Urinary bladder (tissue), 4 donors: ENCODE results near the gene RAF1. TPM values are rescaled to one million over a fixed set of nuclear protein-coding genes. Genes with fewer than 3 reads are reported as not detected.

Experiments used
- DNase-seq: peaks from one replicate; pipeline ENCODE4 v3.0.0-alpha.2; 2015; ENCODE audit errors: extremely low spot score
- H3K27ac ChIP-seq: one replicate; pipeline ENCODE4 v1.5.1; 2013; ENCODE audit warnings: low read depth, mild to moderate bottlenecking, moderate library complexity
- H3K36me3 ChIP-seq: one replicate; pipeline ENCODE4 v1.6.1; 2013; ENCODE audit warnings: mild to moderate bottlenecking, moderate library complexity; ENCODE audit not compliant: insufficient read depth
- H3K4me1 ChIP-seq: one replicate; pipeline ENCODE4 v1.6.1; 2013; ENCODE audit warnings: mild to moderate bottlenecking, moderate library complexity; ENCODE audit not compliant: insufficient read depth
- H3K4me3 ChIP-seq: one replicate; pipeline ENCODE4 v1.5.1; 2013; ENCODE audit warnings: low read depth, low read length
- WGBS: extraction: QIAGEN DNeasy Blood & Tissue Kit; methylation state at CpG from one replicate; pipeline ENCODE4 v1.1.7; 2013; 5-methylcytosine and 5-hydroxymethylcytosine counted together
- polyA plus RNA-seq: library from polyadenylated mRNA; stranded (reverse); fragments of 200-250 nt; gene quantifications from one replicate; pipeline ENCODE4 v1.2.3, GENCODE V29; 2013
- total RNA-seq: library from RNA; depleted of rRNA; stranded (reverse); fragments of >200 nt; gene quantifications from one replicate; pipeline ENCODE4 v1.2.3, GENCODE V29; 2014
- donor health status: healthy with polysubstance abuse.
- donor health status: healthy.

Gene RAF1
- total and polyA plus RNA-seq, 2 donors, result 69.5 to 107 TPM

GRCh38 chr3:12588039-12589009, 75.6 kb downstream of the RAF1 start:
- Histone ChIP-seq H3K36me3 (no peaks in the 10 kb centered on the region), H3K27ac (no peak overlapping the region), H3K4me3 (no peak overlapping the region), H3K4me1 (no peaks in the 10 kb centered on the region)
- DNase-seq, result no peak
- WGBS, result 83% methylated on average over 7 of the region's 7 CpGs

- no peak overlapping the region for H3K4me3 ChIP-seq
- H3K27ac ChIP-seq, result no peak overlapping the region
- WGBS, result 83% methylated on average over 3 of the region's 3 CpGs
- DNase-seq, result no peak
- H3K36me3 ChIP-seq, result no peaks in the 10 kb centered on the region
- no peaks in the 10 kb centered on the region for H3K4me1 ChIP-seq
Observed at GRCh38 chr3:12586403-12586802, 77.5 kb downstream of the RAF1 start.

GRCh38 chr3:12585970-12586369, 77.9 kb downstream of the RAF1 start:
- Histone ChIP-seq H3K4me3 (no peak overlapping the region), H3K36me3 (no peaks in the 10 kb centered on the region), H3K27ac (no peak overlapping the region), H3K4me1 (no peaks in the 10 kb centered on the region)
- no peak for DNase-seq
- WGBS, result 73% methylated on average over 5 of the region's 5 CpGs

DNA sequence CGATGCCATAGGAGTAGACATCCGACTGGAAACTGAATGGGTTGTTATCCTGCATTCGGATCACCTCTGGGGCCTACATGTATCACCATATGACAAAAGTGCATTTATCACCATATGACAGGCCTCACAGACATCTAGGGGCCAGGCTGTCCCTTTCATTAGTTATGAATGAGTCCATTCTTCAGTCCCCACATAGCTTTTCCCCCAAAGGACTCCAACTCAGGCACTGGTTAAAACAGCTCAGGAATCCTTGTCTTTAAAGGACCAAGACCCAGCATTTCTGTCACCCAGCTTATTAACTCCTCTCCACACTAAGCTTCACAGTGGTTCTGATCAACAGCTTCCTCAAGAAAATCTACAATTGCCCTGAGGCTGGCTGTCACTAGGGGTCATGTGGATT, 78.7 kb downstream of the RAF1 start:
- WGBS, result 87% methylated on average over 3 of the region's 3 CpGs
- no peak overlapping the region for H3K27ac ChIP-seq
- no peaks in the 10 kb centered on the region for H3K4me1 ChIP-seq
- DNase-seq, result no peak
- no peaks in the 10 kb centered on the region for H3K36me3 ChIP-seq
- H3K4me3 ChIP-seq, result no peak overlapping the region

DNA sequence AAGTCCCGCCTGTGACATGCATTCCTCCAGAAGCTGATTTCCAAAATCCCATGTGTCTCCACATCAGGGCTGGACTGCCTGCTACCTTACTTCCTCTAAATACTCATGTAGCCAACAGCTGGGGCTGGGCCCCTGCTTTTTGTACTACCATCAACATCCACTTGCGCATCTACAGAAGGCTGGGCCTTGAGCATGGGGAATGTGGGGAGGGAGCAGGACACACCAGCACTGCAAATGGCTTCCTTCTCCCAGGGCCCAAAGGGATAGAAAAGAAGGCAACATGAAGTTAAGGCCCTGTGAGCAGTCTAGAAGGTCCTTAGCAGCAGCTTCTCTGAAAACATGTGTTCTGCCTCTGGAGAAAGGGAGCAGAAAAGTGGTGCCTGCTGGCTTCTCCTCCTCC, 79.8 kb downstream of the RAF1 start:
- 93% methylated on average over 2 of the region's 2 CpGs for WGBS
- Histone ChIP-seq H3K4me1 (no peaks in the 10 kb centered on the region), H3K36me3 (no peaks in the 10 kb centered on the region), H3K27ac (no peak overlapping the region), H3K4me3 (no peak overlapping the region)
- no peak for DNase-seq

DNA sequence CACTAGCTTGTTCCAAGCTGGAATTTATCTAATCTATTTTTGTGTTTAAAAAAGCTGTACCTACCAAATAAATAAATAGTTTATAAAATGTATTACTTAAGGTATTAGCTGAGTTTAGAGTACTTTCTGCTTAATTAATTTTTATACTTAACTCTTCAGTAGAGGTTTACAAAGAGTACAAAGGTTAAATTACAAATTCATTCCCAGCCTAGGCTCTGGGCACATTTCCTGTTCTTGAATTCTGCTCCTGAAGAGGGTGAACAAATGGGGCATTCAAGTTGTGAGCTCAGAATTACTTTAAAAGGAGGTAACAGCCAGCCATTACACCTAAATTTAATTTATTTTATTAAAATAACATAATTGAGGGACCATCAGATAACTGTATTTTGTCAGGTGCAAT, 80.6 kb downstream of the RAF1 start:
- H3K4me1 ChIP-seq, result no peaks in the 10 kb centered on the region
- no peak for DNase-seq
- no peak overlapping the region for H3K27ac ChIP-seq
- no peaks in the 10 kb centered on the region for H3K36me3 ChIP-seq
- no peak overlapping the region for H3K4me3 ChIP-seq

DNA sequence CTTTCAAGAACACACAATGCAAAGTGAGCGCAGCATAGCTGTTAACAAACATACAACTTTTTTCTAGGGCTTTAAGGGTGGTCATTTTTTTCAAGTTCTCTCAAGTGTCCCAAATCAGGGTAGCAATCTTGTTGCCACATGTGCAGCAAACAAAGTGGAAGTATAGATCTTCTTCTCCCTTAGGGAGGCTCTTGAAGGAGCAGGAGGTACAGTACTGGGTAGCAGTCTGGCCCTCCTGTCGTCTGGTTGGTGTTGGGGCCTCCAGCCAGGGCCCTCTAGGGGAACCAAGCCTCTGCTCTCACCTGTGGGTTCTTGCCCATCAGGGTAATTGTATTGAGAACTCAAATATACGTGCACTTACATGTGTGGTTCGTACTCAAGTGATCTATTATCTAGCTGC, 81.2 kb downstream of the RAF1 start:
- no peak overlapping the region for H3K4me3 ChIP-seq
- no peaks in the 10 kb centered on the region for H3K36me3 ChIP-seq
- no peaks in the 10 kb centered on the region for H3K4me1 ChIP-seq
- no peak overlapping the region for H3K27ac ChIP-seq
- DNase-seq, result no peak
- 85% methylated on average over 4 of the region's 4 CpGs for WGBS

DNA sequence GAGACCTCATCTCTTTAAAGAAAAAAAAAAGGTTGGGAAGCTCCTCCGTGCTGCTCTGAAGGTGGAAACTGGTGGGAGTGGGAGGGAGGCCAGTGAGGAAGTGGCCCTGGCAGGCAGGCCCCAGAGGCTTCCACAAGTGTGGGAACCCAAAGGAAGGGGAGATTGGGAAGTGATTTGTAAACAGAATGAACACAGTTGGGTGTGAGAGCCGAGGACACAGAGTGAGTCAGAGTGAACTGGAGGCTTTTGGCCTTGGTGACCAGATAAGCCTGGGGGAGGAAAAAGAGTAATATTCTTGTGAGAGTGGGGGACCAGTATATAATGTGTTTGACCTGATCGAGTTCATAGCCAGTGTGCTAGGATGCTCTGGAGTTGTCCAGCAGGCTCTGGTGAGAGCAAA, 84.0 kb downstream of the RAF1 start:
- no peak overlapping the region for H3K4me3 ChIP-seq
- no peak for DNase-seq
- no peaks in the 10 kb centered on the region for H3K4me1 ChIP-seq
- no peak overlapping the region for H3K27ac ChIP-seq
- H3K36me3 ChIP-seq, result peaks cover 3% of the 10 kb centered on the region
- WGBS, result 59% methylated on average over 3 of the region's 3 CpGs

- Histone ChIP-seq H3K4me3 (no peak overlapping the region), H3K27ac (no peak overlapping the region), H3K36me3 (peaks cover 3% of the 10 kb centered on the region), H3K4me1 (no peaks in the 10 kb centered on the region)
- 87% methylated on average over 3 of the region's 3 CpGs for WGBS
- DNase-seq, result no peak
Observed at GRCh38 chr3:12579456-12579855, 84.5 kb downstream of the RAF1 start.

DNA sequence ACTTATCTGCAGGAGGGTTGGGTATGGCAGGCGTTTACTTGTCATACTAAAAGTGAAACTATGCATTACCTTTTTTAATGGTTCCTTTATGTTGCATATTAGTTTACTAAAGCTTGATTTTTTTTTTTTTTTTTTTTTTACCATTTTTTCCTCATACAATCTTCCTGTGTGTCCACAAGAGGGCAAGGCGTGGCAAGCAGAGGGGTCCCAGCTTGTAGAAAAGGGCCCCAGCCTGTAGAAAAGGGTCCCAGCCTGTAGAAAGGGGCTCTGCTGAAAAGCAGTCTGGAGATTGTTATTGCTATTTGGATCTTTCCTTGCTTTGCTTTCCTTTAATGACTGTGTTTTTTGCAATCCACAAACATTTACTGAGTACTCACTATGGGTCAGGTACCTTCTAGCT, 85.2 kb downstream of the RAF1 start:
- Histone ChIP-seq H3K4me3 (no peak overlapping the region), H3K27ac (no peak overlapping the region), H3K36me3 (peaks cover 6% of the 10 kb centered on the region), H3K4me1 (no peaks in the 10 kb centered on the region)
- 84% methylated on average over 2 of the region's 2 CpGs for WGBS
- DNase-seq, result no peak

GRCh38 chr3:12577379-12577778, 86.5 kb downstream of the RAF1 start:
- WGBS, result 90% methylated on average over 5 of the region's 5 CpGs
- Histone ChIP-seq H3K27ac (no peak overlapping the region), H3K4me1 (no peaks in the 10 kb centered on the region), H3K4me3 (no peak overlapping the region), H3K36me3 (peaks cover 8% of the 10 kb centered on the region)
- no peak for DNase-seq

GRCh38 chr3:12574661-12575060, 89.3 kb downstream of the RAF1 start:
- H3K27ac ChIP-seq, result no peak overlapping the region
- 68% methylated on average over 7 of the region's 7 CpGs for WGBS
- H3K4me3 ChIP-seq, result no peak overlapping the region
- no peaks in the 10 kb centered on the region for H3K4me1 ChIP-seq
- H3K36me3 ChIP-seq, result peaks cover 10% of the 10 kb centered on the region
- no peak for DNase-seq

- H3K4me1 ChIP-seq, result no peaks in the 10 kb centered on the region
- WGBS, result 94% methylated on average over 6 of the region's 6 CpGs
- no peak overlapping the region for H3K4me3 ChIP-seq
- H3K36me3 ChIP-seq, result peaks cover 10% of the 10 kb centered on the region
- no peak for DNase-seq
- H3K27ac ChIP-seq, result no peak overlapping the region
Observed at GRCh38 chr3:12574131-12574530, 89.8 kb downstream of the RAF1 start.

GRCh38 chr3:12571986-12572385, 91.9 kb downstream of the RAF1 start:
- H3K4me3 ChIP-seq, result no peak overlapping the region
- no peak overlapping the region for H3K27ac ChIP-seq
- WGBS, result 93% methylated on average over 11 of the region's 11 CpGs
- no peaks in the 10 kb centered on the region for H3K4me1 ChIP-seq
- H3K36me3 ChIP-seq, result peaks cover 11% of the 10 kb centered on the region
- DNase-seq, result no peak
